ENCODE measurements around the gene ITM2B. TPM values are rescaled to one million over a fixed set of nuclear protein-coding genes. Genes with fewer than 3 reads are reported as not detected.

The ITM2B gene
- polyA plus RNA-seq, 5 donors: 625 to 713 (median 684) TPM

DNA sequence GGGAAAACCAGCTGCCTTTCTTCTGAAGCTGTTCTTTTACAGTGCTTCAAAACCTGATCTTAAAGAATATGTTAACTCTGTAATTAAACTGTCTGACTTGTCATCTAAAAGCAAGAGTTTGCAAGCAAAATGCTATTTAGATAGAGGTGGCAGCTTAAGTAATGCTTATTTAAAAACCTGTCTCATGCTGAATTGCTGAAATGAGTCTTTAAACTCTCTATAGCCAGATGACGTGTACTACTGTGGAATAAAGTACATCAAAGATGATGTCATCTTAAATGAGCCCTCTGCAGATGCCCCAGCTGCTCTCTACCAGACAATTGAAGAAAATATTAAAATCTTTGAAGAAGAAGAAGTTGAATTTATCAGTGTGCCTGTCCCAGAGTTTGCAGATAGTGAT is 22.9 kb downstream of the ITM2B start:
- no peak for DNase-seq

- DNase-seq: no peak
Observed at GRCh38 chr13:48258002-48258401, 25.0 kb downstream of the ITM2B start.

DNA sequence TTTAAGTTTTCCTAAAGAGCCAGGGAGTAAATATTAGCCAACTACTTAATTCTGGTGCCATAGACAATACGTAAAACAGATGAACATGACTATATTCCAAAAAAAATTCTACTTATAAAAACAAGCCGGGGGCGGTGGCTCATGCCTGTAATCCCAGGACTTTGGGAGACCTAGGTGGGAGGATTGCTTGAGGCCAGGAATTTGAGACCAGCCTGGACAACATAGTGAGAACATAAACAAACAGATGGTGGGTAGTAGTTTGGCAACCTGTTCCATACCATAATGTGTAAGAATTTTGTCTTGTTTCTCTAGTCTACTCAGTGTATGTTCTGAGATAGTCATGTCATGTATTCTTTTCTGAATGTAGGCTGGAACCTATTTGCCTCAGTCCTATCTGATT is 25.4 kb downstream of the ITM2B start:
- DNase-seq: no peak

DNA sequence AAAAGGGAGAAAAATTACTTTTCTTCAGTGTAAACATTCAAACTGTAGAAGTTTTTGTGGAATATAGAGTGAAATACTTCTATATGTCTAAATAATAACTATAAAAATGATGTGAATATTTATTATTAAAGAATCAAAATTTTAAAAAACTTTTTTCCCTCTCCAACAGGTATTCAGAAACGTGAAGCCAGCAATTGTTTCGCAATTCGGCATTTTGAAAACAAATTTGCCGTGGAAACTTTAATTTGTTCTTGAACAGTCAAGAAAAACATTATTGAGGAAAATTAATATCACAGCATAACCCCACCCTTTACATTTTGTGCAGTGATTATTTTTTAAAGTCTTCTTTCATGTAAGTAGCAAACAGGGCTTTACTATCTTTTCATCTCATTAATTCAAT is 28.0 kb downstream of the ITM2B start:
- DNase-seq: no peak

DNA sequence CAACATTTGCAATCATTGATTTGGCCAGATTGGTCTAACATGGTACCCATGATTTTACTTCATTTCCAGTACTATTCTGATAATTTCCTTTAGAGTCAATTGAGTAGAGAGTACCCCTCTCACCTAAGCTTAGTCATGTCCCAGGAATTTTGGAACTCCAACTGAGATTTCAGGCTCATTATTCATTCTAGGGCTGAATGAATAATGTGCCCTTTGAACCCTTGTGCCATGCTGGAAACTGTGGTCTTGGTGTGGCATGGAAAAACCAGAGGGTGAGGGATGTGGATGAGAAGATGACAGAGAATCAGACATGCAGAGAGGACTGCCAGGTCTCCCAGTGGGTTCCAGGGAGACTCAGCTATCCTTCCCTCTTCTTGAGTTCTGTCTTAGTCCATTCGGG is 30.2 kb downstream of the ITM2B start:
- no peak for DNase-seq

- no peak for DNase-seq
Observed at GRCh38 chr13:48264058-48264457, 31.1 kb downstream of the ITM2B start.

- DNase-seq: no peak
Observed at GRCh38 chr13:48265217-48265815, 32.3 kb downstream of the ITM2B start.

DNA sequence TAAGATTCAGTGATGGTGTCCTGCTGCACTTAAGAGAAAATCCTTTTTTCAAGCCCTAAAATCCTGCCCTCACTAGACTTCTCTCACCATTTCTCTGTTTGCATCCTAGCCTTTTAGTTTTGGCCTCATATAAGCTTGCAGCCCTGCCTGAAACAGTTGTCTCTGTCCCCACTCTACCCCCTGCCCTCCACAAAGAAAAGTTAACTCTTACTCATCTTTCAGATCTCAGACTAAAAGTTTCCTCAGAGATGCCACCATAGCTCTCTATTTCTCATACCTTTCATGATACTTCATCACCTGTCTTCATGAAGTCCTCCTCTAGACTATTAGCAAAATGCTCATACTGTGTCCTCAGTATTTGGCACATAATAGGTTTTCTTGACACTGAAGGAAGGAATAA is 33.1 kb downstream of the ITM2B start:
- no peak for DNase-seq

GRCh38 chr13:48266701-48267639 is 34.0 kb downstream of the ITM2B start:
- no peak for DNase-seq

GRCh38 chr13:48268019-48268418 is 35.0 kb downstream of the ITM2B start:
- DNase-seq: no peak

DNA sequence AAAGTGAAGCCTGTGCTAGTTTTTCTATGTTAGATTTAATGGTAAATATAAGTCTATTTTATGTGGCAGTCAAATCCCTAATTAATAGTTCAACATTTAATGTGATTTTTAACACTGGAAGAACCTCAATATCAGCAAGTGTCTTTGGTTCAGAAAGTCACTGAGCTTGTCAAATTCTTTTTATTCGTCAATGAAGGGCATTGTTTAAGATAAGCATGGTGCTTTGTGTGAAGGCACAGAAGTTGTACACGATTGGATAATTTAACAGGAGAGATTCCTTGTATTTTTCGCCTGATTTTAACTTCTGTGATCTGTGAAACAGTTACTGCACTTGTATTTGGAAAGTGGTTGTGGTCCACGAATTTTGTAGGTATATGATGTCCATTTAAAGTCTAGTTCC is 40.3 kb downstream of the ITM2B start:
- DNase-seq: no peak

- DNase-seq: no peak
Observed at GRCh38 chr13:48275507-48275906, 42.5 kb downstream of the ITM2B start.

- DNase-seq: peak; percentile 6 to 10
Observed at GRCh38 chr13:48278806-48279205, 45.8 kb downstream of the ITM2B start.

DNA sequence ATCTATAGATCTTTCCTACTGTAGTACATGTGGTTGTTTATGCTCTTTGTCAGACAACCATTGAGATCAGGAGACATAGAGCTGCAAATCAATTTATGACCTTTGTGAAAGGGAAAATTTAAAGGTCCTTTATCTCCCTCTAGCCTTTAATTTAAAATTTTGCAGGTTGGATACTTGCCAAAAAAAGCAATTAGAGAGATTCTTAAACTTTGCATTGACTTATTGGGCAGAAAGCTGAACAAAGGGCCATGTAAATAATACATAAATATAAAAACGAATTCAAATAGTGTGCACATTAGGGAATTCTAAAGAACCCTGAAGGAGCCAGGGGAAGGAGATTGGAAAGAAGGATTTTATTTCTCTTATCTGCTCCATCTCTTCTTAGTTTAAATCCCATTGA is 48.5 kb downstream of the ITM2B start:
- no peak for DNase-seq

- DNase-seq: no peak
Observed at GRCh38 chr13:48291730-48292129, 58.7 kb downstream of the ITM2B start.

- no peak for DNase-seq
Observed at GRCh38 chr13:48292650-48293049, 59.6 kb downstream of the ITM2B start.

DNA sequence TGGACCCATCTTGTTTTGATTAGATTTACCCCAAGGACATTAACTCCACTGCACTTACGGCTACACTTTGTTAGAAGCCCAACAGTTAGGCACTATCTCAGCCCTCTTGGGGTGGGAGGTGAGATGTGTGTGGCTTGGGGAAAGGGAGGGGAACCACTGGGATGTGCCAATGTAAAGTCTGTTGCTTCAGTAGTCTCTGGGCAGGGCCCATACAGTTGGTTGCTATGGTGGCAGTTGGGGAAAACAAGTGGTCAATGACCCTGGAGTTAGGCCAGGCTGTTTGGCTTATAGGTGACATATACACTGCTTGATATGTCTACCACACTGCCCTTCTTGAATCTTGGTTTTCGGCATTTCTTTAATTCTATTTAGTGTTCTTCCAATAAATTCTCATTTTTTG is 61.6 kb downstream of the ITM2B start:
- no peak for DNase-seq

DNA sequence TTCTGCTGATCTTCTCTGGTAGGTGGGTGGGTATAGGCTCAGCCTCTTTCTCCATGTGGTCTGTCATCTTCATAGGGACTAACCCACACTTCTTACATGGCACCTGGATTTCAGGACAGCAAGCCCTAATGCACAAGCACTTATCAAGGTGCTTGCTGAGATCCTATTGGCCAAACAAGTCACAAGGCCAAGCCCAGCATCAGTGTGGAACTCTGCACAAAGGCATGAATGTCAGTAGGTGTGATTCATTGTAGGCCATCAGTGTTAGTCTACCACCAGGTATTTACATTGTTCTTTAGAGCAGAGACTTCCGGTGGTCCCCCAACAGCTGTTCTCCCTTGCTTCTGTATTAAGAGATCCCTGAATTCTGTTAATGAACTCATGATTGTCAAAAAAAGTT is 62.3 kb downstream of the ITM2B start:
- DNase-seq: no peak

- no peak for DNase-seq
Observed at GRCh38 chr13:48296528-48296927, 63.5 kb downstream of the ITM2B start.

DNA sequence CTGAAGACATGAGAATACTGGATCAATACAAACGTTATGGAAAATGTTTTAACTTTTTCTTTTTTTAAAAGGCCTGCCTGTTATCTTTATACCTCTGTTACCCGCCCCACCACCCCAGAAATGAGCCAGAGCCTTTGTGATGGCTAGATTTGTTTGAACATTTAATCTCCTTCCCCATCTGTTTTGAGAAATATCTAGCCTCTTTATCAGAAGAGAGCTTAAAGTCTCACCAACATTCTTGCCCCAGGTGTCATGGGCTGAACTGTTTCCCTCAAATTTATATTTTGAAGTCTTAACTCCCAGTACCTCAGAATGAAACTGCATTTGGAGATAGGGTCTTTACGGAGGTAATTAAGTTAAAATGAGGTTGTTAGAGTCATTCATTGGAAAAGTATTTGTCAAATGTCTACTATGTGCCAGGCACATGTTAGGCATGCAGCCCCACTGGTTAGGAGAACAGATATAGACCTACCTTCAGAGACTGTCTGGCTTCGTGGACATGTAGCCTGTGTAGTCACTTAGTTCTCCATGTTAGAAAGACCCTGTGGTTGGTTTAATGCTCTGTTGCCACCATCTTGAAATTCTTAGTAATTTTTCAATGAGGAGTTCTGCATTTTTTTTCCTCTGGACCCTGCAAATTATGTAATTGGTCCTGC is 64.3 kb downstream of the ITM2B start:
- no peak for DNase-seq

DNA sequence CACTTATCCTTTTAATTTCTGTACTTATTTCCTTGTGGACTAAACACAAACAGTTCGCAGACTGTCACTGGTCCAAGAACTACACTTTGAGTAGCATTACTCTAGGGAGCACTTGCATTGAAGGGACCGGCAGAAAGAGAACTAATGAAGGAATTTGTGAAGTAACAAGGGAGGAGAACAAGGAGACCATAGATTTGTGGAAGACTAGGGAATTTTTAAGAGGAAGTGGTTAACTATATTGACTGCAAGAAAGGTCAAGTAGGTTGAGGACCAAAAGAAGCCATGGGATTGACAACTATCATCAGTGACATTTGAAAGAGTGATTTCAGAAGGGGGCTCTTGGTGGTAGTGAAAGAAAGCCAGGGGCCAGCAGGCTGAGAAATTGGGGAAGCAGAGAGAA is 66.6 kb downstream of the ITM2B start:
- DNase-seq: no peak

DNA sequence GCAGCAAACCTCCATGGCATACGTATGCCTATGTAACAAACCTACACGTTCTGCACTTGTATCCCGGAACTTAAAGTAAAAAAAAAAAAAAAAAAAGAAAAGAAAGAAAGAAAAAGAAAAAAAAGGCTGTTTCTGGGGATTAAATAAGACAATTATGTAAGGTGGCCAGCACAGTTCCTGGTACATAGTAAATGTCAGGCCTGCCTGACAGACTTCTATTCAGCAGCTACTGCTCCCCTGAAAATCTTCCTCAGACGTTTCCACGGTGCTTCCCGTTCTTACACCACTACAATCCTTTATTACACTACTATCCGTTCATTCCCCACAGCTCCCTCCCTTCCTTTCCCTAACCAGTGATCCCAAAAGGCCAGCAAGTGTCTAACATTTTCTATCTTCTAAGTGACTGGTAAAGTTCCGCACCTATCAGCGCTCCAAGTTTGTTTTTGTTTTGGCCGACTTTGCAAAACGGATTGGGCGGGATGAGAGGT is 69.9 kb downstream of the ITM2B start:
- DNase-seq: no peak

Data from right lung (tissue), 5 donors.